ENCODE results near the gene TXNRD1.

TXNRD1 gene

GRCh38 chr12:104297477-104298113, 82.0 kb downstream of the TXNRD1 start:
- Histone ChIP-seq H3K9me3 (ENCODE audit: control insufficient read depth, low read length) (no peaks in the 10 kb centered on the region), H3K27ac (ENCODE audit: insufficient read depth, low read length, poor library complexity, severe bottlenecking) (no peak overlapping the region), H3K36me3 (ENCODE audit: control insufficient read depth, insufficient read depth, low read length) (peaks cover 6% of the 10 kb centered on the region), H3K27me3 (replicated peaks; ENCODE audit: control insufficient read depth, insufficient read depth, low read length, poor library complexity, severe bottlenecking) (no peaks in the 10 kb centered on the region), H3K4me3 (ENCODE audit: insufficient read depth, low read depth, low read length, poor library complexity, severe bottlenecking) (no peak overlapping the region), H3K4me1 (ENCODE audit: control insufficient read depth, insufficient read depth, low read length, poor library complexity, severe bottlenecking) (no peaks in the 10 kb centered on the region)
- DNase-seq: no peak

- Histone ChIP-seq H3K9me3 (ENCODE audit: control insufficient read depth, low read length) (no peaks in the 10 kb centered on the region), H3K27ac (ENCODE audit: insufficient read depth, low read length, poor library complexity, severe bottlenecking) (no peak overlapping the region), H3K4me3 (ENCODE audit: insufficient read depth, low read depth, low read length, poor library complexity, severe bottlenecking) (no peak overlapping the region), H3K27me3 (replicated peaks; ENCODE audit: control insufficient read depth, insufficient read depth, low read length, poor library complexity, severe bottlenecking) (no peaks in the 10 kb centered on the region), H3K36me3 (ENCODE audit: control insufficient read depth, insufficient read depth, low read length) (no peaks in the 10 kb centered on the region), H3K4me1 (ENCODE audit: control insufficient read depth, insufficient read depth, low read length, poor library complexity, severe bottlenecking) (peaks cover 5% of the 10 kb centered on the region)
- no peak for DNase-seq
Observed at GRCh38 chr12:104299842-104300481, 84.4 kb downstream of the TXNRD1 start.

- no peaks in the 10 kb centered on the region for H3K9me3 ChIP-seq (ENCODE audit: control insufficient read depth, low read length)
- H3K27ac ChIP-seq (ENCODE audit: insufficient read depth, low read length, poor library complexity, severe bottlenecking): peak within 1 kb of the TSS; percentile 86
- DNase-seq: peak; percentile 82 to 87 (median 84)
- H3K4me1 ChIP-seq (ENCODE audit: control insufficient read depth, insufficient read depth, low read length, poor library complexity, severe bottlenecking): peaks cover 5% of the 10 kb centered on the region
- H3K27me3 ChIP-seq (replicated peaks; ENCODE audit: control insufficient read depth, insufficient read depth, low read length, poor library complexity, severe bottlenecking): no peaks in the 10 kb centered on the region
- H3K36me3 ChIP-seq (ENCODE audit: control insufficient read depth, insufficient read depth, low read length): no peaks in the 10 kb centered on the region
- peak within 1 kb of the TSS; percentile 67 for H3K4me3 ChIP-seq (ENCODE audit: insufficient read depth, low read depth, low read length, poor library complexity, severe bottlenecking)
Observed at GRCh38 chr12:104303538-104304151, 88.1 kb downstream of the TXNRD1 start, which contains the start of gene EID3. TSS of gene EID3 (plus strand) at chr12:104303739. CDS start at chr12:104303935, 196 bp downstream.

- Histone ChIP-seq H3K36me3 (ENCODE audit: control insufficient read depth, insufficient read depth, low read length) (no peaks in the 10 kb centered on the region), H3K4me1 (ENCODE audit: control insufficient read depth, insufficient read depth, low read length, poor library complexity, severe bottlenecking) (peaks cover 5% of the 10 kb centered on the region), H3K27me3 (replicated peaks; ENCODE audit: control insufficient read depth, insufficient read depth, low read length, poor library complexity, severe bottlenecking) (no peaks in the 10 kb centered on the region), H3K4me3 (ENCODE audit: insufficient read depth, low read depth, low read length, poor library complexity, severe bottlenecking) (peak overlapping the region; percentile 67), H3K9me3 (ENCODE audit: control insufficient read depth, low read length) (no peaks in the 10 kb centered on the region), H3K27ac (ENCODE audit: insufficient read depth, low read length, poor library complexity, severe bottlenecking) (peak overlapping the region; percentile 86)
- DNase-seq: no peak
Observed at GRCh38 chr12:104304261-104305009, 88.9 kb downstream of the TXNRD1 start.

- DNase-seq: no peak
- Histone ChIP-seq H3K4me3 (ENCODE audit: insufficient read depth, low read depth, low read length, poor library complexity, severe bottlenecking) (no peak overlapping the region), H3K36me3 (ENCODE audit: control insufficient read depth, insufficient read depth, low read length) (no peaks in the 10 kb centered on the region), H3K4me1 (ENCODE audit: control insufficient read depth, insufficient read depth, low read length, poor library complexity, severe bottlenecking) (peaks cover 5% of the 10 kb centered on the region), H3K9me3 (ENCODE audit: control insufficient read depth, low read length) (no peaks in the 10 kb centered on the region), H3K27ac (ENCODE audit: insufficient read depth, low read length, poor library complexity, severe bottlenecking) (no peak overlapping the region), H3K27me3 (replicated peaks; ENCODE audit: control insufficient read depth, insufficient read depth, low read length, poor library complexity, severe bottlenecking) (no peaks in the 10 kb centered on the region)
Observed at GRCh38 chr12:104305349-104305748, 89.8 kb downstream of the TXNRD1 start.

- H3K27ac ChIP-seq (ENCODE audit: insufficient read depth, low read length, poor library complexity, severe bottlenecking): no peak overlapping the region
- peaks cover 5% of the 10 kb centered on the region for H3K4me1 ChIP-seq (ENCODE audit: control insufficient read depth, insufficient read depth, low read length, poor library complexity, severe bottlenecking)
- H3K9me3 ChIP-seq (ENCODE audit: control insufficient read depth, low read length): no peaks in the 10 kb centered on the region
- no peak for DNase-seq
- no peak overlapping the region for H3K4me3 ChIP-seq (ENCODE audit: insufficient read depth, low read depth, low read length, poor library complexity, severe bottlenecking)
- no peaks in the 10 kb centered on the region for H3K36me3 ChIP-seq (ENCODE audit: control insufficient read depth, insufficient read depth, low read length)
- no peaks in the 10 kb centered on the region for H3K27me3 ChIP-seq (replicated peaks; ENCODE audit: control insufficient read depth, insufficient read depth, low read length, poor library complexity, severe bottlenecking)
Observed at GRCh38 chr12:104306376-104306775, 90.8 kb downstream of the TXNRD1 start.

GRCh38 chr12:104306943-104307654, 91.5 kb downstream of the TXNRD1 start:
- peaks cover 2% of the 10 kb centered on the region for H3K36me3 ChIP-seq (ENCODE audit: control insufficient read depth, insufficient read depth, low read length)

GRCh38 chr12:104307655-104308000, 92.0 kb downstream of the TXNRD1 start:
- Histone ChIP-seq H3K27ac (ENCODE audit: insufficient read depth, low read length, poor library complexity, severe bottlenecking) (no peak overlapping the region), H3K4me3 (ENCODE audit: insufficient read depth, low read depth, low read length, poor library complexity, severe bottlenecking) (no peak overlapping the region), H3K27me3 (replicated peaks; ENCODE audit: control insufficient read depth, insufficient read depth, low read length, poor library complexity, severe bottlenecking) (no peaks in the 10 kb centered on the region), H3K4me1 (ENCODE audit: control insufficient read depth, insufficient read depth, low read length, poor library complexity, severe bottlenecking) (peaks cover 5% of the 10 kb centered on the region), H3K9me3 (ENCODE audit: control insufficient read depth, low read length) (no peaks in the 10 kb centered on the region), H3K36me3 (ENCODE audit: control insufficient read depth, insufficient read depth, low read length) (peaks cover 5% of the 10 kb centered on the region)
- no peak for DNase-seq

More at GRCh38 chr12:104306943-104307654, 91.5 kb downstream of the TXNRD1 start:
- DNase-seq: no peak
- H3K4me3 ChIP-seq (ENCODE audit: insufficient read depth, low read depth, low read length, poor library complexity, severe bottlenecking): no peak overlapping the region
- no peaks in the 10 kb centered on the region for H3K27me3 ChIP-seq (replicated peaks; ENCODE audit: control insufficient read depth, insufficient read depth, low read length, poor library complexity, severe bottlenecking)
- no peak overlapping the region for H3K27ac ChIP-seq (ENCODE audit: insufficient read depth, low read length, poor library complexity, severe bottlenecking)
- H3K4me1 ChIP-seq (ENCODE audit: control insufficient read depth, insufficient read depth, low read length, poor library complexity, severe bottlenecking): peaks cover 5% of the 10 kb centered on the region
- no peaks in the 10 kb centered on the region for H3K9me3 ChIP-seq (ENCODE audit: control insufficient read depth, low read length)

- peaks cover 21% of the 10 kb centered on the region for H3K36me3 ChIP-seq (ENCODE audit: control insufficient read depth, insufficient read depth, low read length)
- no peak overlapping the region for H3K27ac ChIP-seq (ENCODE audit: insufficient read depth, low read length, poor library complexity, severe bottlenecking)
- no peak overlapping the region for H3K4me3 ChIP-seq (ENCODE audit: insufficient read depth, low read depth, low read length, poor library complexity, severe bottlenecking)
- peaks cover under 1% of the 10 kb centered on the region for H3K4me1 ChIP-seq (ENCODE audit: control insufficient read depth, insufficient read depth, low read length, poor library complexity, severe bottlenecking)
- no peaks in the 10 kb centered on the region for H3K27me3 ChIP-seq (replicated peaks; ENCODE audit: control insufficient read depth, insufficient read depth, low read length, poor library complexity, severe bottlenecking)
- H3K9me3 ChIP-seq (ENCODE audit: control insufficient read depth, low read length): no peaks in the 10 kb centered on the region
- DNase-seq: no peak
Observed at GRCh38 chr12:104309446-104309993, 93.9 kb downstream of the TXNRD1 start.

All from effector memory CD4-positive, alpha-beta T cell (primary cell).